HG02642 (cell line): ENCODE measurements around the gene HDAC4.
A peak's percentile ranks its signal among the peaks of the same experiment; 100 is the strongest.

Experiments used
- ATAC-seq: cut with Tn5 transposase; IDR thresholded peaks from one replicate; pipeline ENCODE4 v1.9.1; 2021; ENCODE audit warnings: mild to moderate bottlenecking; ENCODE audit not compliant: unreplicated experiment, poor library complexity

Gene HDAC4

DNA sequence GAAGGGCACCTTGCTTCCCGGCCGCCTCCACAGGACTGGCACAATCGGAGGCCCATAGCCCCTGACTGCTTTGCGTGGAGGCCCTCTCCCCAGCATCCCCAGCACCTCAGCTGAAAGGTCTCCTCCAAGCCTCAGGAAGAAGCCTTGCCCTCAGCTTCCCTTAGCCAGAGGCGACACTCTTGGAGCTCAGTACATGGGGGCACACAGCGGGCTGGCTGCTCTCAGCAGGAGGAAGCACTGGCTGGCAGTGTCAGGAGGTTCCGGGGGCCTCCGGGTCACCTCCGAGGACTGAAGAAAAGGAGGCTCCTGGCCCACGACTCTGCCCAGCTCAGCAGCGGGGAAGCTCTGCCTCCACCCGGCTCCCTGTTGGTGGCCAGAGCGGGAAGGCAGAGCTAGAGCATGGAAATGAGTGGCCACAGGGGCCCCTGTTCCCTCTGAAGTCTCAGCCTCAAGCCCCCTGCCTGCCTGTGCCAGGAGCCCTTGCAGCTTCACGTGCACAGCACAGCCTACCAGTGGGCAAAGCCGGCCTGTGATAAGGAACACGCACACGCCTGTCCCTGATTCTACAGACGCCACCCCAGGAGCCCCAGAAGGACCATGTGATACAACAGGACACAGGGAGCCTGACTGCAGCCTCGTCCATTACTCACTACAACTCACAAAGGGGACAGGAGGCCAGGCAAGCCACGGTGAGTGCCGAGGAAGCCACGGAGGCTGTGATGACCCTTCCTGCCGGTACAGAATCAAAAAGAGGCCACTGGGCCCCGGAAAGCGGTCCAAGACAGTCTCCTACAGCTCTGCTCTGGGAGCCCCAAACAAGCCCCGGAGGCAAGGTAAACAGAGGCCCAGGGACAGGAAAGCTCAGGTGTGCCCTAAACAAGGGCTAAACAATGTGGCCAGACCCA is 15.5 kb downstream of the HDAC4 start:
- ATAC-seq, result no peak

DNA sequence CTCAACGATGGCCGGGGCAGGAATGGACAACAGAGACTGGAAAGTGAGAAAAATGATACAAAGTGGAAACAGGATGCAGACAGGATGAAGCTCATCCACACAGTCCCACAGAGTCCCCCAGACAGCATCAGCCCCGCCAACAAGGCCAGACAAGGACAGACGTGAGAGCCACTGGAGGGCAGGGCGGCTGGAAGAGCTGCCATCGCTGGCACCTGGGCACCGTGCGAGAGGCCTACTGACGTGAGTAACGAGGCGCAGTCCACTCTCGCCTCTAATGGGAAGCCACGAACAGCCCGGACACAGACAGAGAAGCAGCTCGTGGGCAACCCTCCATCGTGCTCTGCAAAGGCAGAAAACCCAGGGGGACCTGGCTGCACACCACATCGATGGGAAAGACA is 17.1 kb downstream of the HDAC4 start:
- ATAC-seq, result no peak

DNA sequence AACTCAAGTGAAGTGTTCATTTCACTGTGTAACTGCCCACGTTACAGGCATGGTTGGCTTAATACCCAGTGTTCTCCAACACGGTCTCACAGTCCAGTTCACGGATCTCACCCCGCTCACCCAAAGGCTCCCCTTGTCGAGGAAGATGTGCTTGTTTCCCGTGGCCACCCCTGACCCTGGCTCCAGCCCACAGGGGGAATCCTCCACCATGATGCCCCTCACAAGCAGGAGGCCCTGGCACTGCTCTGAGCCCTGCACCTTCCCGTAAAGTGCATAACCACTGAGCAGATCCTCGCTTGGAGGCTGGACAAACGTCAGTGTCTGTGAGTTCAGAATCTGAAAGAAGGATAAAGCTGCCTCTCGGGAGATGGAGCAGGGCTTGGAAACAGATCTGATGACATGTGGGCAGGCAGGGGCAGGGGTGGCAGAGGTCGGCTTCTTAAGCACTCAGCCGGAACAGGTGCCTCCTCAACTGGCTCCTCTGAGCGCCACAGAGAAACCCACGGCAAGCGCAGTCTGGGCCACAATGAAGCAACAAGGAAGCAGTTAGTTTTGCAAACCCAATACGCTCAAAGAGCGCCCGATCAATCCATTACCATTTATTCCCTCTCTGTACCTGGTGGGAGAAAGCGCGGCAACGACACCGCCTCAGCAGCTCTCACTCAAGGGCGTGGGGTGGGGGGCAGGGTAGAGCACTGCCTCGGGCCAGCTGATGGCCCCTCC is 17.6 kb downstream of the HDAC4 start:
- ATAC-seq, result no peak

DNA sequence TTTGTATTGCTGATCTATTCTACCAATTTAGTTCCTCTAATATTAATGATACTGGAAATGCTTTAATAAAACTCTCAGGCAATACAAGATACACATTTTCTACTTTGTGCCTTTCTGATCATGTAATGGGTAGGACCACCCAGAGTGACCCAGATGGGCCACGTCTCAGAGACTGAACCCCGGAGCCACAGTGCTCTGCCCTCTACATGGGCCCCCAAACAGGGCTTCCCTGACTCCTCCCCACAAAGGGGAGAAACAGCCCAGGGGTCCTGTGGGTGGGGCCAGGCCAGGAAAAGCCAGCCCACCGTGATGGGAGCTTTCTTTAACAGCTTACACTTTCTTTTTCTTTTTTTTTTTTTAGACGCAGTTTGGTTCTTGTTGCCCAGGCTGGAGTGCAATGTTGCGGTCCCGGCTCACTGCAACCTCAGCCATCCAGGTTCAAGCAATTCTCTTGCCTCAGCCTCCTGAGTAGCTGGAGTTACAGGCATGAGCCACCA is 18.4 kb downstream of the HDAC4 start:
- no peak for ATAC-seq

DNA sequence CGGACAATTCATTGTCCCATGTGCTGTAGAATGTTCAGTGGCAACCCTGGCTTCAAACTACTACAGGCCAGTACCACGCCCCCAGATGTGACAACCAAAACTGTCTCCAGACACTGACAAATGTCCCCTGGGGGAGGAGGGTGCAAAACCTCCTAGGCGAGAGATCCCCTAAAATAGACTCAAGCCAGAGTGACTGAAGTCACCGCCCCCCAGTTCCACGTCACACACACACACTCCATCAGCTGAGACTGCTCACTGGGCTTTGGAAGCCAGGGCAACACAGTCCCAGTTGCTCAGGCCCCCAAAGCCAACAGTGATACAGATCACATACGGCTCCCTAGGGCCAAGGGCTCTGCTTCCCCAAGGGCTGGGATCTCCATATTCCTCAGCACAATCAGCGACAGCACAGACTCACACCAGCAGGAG is 19.1 kb downstream of the HDAC4 start:
- ATAC-seq, result peak; percentile 69

DNA sequence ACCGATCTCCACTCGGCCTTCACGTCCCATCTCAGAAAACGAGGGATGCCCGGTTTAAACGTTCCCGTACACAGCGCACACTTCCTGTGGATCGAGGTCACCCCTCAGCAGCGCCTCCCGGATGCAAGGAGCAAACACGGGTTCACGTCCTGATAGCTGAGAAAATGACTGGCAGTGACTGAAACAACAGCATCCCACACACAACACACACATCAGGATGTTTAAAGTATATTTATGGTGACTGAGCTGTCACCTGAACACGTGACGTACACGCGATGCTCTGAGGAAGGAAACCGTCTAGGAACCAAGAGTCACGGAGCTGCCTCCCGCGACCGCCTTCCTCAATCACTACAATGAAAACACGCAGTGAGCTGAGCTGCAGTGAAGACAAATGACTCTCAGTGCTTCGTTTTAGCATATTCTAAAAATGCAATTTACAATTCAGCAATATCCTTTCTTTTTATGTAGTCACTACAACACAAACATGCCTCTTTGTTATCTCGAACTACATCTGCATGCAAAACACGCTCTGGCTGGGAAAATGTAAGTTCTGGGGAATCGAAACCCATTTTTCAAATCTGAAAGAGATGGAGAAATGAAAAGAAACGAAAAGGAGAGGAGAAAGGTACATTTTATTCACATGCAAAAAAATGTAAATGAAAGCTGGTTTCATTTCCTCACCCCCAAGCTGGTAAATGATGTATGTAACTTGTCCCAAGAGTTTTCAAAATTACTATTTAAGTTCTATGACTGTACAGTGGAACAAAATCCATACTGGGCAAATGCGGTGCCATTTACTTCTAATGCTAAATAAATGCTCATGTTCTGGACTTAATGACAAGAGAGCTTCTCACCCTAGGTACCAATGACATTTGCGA is 19.8 kb downstream of the HDAC4 start:
- ATAC-seq, result peak; percentile 22

DNA sequence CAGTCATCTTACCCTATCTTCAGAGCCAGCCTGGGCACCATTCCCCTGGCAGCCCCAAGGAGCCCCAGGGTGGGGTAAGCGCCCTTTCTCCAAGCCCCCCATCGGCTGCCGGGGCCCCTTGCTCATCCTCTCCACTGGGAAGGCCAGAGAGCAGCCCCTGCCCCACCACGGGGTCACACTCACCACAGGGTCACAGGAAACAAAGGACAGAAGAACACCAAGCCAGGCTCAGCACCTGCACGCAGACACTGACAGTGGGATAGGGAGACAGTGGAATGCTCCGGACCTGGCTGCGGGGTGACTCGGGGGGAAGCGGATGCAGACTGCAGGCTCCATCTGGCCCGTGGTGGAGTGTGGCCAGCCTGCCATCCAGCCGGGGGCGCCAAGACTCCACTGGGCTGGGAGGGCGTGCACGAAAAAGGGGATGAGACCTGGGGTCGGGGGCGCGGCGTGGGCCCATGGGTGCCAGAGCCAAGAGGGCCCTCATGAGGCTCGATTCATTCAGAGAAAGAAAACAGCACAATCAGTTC is 21.1 kb downstream of the HDAC4 start:
- no peak for ATAC-seq

DNA sequence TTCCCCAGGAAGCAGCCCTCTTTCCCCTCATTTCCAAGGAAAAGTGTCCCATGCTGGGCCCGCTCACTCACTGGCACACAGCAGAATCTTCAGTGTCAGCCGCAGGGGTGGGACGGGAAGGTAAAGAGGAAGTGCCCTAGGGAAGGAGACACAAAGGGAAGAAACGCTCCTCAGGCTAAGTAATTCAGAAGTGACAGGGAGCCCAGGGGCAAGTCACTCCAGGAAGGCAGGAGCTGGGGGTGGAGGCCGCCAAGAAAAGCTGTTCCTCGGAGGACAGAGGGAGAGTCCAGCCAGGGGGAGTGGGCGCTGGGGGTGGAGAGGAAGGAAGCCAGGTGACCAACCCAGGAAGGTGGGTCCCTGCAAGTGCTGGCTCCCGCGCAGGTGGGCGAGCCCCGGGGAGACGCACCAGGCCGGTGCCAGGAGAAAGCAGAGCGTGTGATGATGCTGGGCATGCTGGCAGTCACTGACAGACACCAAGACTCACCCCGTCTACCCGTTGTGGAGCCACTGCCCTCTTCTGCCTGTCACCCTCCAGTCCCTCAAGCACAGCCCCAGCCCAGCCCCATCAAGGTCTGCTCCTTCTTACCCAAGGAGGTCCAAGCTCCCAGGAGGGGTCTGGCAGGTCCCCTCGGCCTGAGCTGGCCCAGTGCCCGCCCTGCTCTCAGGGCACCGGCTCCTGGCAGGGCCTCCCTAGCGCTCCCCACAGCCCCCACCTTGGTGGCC is 21.7 kb downstream of the HDAC4 start:
- ATAC-seq, result no peak

DNA sequence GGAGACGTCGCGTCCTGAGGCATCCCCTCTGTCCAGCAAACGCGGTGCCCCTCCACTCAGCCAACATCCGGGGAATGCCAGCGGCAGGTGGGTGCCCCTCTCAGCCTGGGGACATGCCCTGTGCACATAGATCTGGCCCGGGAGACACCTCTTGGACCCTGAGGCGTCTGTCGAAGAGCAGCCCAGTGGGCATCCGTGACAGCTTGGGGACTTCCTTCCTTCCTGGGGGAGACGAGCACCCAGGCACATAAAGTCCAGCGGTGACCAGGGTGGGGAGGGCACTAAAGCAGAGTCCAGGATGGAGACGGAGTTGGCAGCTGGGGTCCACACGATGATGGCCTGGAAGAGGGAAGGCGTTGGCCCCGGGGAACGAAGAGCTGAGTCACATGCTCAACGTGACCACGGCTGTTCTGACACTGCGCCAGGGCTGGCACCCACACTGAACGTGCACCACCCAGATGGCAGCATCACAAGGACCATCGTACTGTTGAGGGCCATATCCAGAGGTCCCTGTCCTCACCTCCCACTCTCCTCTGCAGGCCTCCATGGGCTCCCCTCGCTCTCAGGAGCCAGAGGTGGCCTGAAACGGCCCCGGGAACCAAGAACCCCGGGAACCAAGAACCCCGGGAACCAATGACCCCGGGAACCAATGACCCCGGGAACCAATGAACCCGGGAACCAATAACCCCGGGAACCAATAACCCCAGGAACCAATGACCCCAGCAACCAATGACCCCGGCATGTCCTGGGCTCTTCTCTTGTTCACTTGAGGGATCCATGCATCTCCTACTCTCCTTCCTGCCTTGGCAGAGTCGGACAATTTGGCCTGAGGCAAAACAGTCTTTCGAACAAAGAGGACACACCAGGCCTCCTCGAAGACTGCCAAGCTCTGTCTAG is 22.6 kb downstream of the HDAC4 start:
- ATAC-seq, result no peak

DNA sequence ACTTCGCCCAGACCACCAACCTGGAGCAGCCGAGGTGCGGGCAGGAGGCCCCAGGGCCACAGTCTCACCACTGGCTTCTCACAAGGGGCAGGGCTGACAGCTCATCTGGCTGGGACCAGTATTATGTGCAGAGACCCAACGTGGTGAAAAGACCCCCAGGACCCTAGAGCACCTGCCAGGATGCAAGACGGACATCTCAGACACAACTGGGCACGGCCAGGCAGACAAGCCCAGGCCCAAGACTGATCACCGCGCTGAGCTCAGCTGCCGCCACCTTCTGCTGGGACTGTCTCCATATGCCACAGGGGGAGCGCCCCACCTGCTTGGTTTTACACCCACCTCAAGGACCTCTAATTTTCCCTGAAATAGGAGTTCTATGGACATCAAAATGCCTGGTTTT is 23.2 kb downstream of the HDAC4 start:
- no peak for ATAC-seq

DNA sequence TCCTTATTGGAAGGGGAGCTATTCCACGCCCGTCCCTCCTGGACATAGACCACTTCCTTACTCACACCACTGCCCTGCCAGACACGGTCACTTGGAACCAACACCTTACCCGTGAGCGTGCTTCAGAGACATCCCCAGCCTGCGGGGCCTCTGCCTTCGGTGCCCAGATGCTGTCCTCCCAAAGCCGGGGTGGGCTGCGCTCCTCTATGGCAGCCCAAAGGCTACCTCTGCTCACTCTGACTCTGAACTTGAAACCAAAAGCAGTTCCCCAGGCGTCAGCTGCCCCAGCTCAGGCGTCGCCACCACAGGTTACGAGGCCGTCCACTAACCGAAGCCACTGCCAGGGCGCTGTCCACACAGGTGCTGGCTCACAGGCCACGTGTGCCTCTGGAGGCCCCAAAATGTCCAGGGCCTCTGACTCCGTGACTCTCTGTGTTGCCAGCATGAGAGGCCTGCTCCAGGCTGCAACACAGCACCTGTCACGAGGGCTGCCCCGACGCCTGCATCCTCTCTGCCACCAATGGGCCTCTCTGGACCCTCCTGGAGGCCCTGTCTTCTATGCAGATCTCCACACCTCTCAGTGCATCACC is 23.8 kb downstream of the HDAC4 start:
- ATAC-seq, result no peak

DNA sequence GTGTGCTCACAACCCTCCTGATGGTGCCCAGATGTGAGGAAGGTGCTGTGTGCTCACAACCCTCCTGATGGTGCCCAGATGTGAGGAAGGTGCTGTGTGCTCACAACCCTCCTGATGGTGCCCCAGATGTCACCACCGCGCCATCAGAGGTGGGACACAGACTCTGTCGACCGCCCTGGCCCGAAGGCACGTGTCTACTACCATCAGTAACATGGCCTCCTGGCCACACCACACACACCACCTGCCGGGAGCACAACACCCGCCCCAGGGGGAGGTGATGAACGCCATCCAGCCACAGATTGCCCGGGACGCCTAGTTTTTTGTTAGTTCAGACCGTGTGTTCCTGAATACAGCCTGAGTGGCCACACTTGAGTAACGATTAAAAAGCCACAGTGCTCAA is 24.5 kb downstream of the HDAC4 start:
- no peak for ATAC-seq

DNA sequence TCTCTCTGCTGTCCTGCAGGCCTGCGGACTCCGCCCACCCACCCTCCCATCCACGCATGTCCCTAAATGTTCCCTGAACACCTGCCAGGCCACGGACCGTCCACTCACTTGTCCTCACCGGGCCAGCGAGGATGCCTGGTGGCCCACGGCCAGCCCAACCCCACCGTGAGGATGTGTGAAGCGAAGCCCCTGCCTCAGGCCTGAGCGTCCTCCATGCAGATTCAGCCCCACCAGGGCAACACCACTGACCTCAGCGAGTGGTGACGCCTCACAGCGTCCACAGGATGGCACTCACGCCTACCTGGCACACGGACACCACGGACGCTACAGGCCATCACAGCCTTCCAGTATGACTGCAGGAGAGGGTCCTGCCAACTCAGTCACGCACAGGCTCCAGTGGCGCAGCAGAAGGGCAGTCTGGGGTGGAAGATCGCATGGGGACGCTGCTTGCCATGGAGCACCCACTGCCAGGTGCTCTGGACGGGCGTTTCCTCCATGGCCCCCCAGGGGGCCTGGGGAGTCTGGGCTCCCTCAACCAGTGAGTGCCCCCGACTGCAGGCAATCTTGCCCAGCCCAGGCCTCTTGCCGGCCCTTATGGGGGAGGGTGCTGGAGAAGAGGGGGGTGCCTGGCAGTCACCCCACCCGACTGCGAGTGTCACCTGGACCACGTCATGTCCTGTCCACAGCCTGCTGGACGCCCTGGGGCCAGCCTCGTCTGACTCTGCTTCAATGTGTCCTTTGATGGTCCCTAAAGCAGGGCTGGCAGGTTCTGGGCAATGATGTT is 25.4 kb downstream of the HDAC4 start:
- no peak for ATAC-seq

DNA sequence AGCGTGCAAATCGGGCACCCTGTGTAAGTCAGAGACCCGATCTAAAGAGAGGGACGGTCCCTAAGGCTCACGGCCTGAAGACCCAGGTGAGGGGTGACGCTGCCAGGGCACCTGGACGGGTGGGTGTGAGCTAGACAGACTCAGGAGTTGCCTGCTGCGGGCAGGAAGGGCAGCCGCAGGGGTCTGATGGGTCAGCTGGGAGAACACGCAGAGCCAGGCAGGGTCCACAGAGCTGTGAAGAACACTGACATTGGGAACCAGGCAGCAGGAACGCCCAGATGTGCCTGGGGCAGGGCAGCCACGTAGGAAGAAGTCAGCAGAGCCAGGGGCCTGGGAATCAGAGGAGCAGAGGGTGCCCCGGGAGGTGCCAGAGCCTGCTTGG is 25.9 kb downstream of the HDAC4 start:
- ATAC-seq, result no peak

DNA sequence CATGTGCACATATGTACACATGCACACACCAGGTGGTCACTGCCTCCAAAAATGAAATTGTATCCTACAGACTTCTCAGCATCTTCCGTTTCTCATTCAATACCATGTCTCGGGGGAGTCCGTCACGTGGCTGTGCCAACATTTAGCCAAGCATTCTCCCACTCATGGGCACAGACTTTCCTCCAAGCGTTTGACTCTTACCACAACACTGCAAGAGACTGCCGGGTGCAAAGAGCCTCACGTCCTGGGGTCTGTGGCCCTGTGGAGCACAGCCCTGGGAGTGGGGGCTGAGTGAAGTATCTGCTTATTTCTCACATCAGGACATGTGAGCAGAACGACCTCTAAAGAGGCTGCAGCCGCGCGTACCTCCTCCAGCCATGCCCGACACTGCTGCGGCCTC is 28.0 kb downstream of the HDAC4 start:
- ATAC-seq, result no peak

DNA sequence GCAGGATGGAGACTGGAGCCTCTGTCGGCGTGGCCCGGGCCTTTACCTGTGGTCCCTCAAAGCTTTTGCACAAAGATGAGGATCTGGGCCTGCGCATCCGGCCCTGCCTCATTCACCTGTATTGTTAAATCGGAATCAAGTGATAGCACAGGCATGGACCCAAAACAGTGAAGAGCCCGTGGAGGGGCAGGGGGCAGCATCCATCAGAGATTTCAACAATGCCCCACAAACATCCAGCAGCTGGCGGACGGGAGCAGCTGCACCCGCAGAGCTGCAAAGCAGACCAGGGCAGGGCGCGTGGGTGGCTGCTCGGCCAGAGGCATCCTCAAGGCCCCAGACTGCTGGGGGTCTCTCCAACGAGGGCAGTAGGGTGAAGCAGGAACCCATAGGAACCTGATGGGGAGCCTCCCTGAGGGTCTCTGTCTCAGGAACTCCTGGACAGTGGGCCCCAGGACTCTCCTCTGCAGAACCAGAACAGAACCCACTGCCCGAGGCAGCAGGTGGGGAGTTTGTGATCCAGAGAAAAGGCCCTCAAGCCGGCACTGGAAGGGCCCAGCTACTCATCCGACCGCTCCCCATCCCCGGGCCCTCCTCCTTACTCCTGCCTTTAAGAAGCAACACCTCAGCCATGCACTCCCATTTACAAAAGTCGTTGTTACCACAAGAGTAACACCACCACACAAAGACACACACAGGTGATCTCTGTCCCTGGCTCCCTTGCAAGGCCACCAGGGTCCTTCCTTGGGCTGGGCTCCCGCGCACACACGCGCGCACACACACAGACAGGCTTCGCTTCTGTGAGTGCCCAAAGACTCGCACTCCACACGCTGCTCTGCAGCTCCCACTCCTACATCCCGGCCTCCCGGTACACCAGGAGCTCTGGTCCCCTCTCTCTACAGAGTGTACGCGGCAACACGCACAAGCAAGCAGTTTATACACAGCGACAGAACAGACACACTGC is 28.8 kb downstream of the HDAC4 start:
- no peak for ATAC-seq
